ENCODE data around the gene SUGP2. TPM values are rescaled to one million over a fixed set of nuclear protein-coding genes. Genes with fewer than 3 reads are reported as not detected.

SUGP2 gene
- total and polyA plus RNA-seq, 2 experiments from 2014 or later, result 102 to 109 TPM

GRCh38 chr19:19043481-19043880 is 10.2 kb upstream of the SUGP2 start:
- ATAC-seq (no peak), DNase-seq (ENCODE audit: low spot score) (no peak)
- Mint-ChIP-seq H3K9me3 (peaks cover 8% of the 10 kb centered on the region; the same call in 2 of the 3 replicates), H3K4me1 (no peaks in the 10 kb centered on the region), H3K4me3 (no peak overlapping the region), H3K36me3 (ENCODE audit: low read depth) (peaks cover 55% of the 10 kb centered on the region), H3K27ac (no peak overlapping the region), H3K27me3 (ENCODE audit: insufficient read depth, low read depth, poor library complexity) (no peaks in the 10 kb centered on the region)
- no peak overlapping the region for H3K4me3 ChIP-seq
- peaks cover 45% of the 10 kb centered on the region for H4K20me1 ChIP-seq (replicated peaks; ENCODE audit: insufficient read depth)
- no peaks in the 10 kb centered on the region for H3K4me1 ChIP-seq (ENCODE audit: insufficient read depth)
- peaks cover 39% of the 10 kb centered on the region for H3K79me2 ChIP-seq (replicated peaks; ENCODE audit: insufficient read depth)
- peaks cover 19% of the 10 kb centered on the region for H3K36me3 ChIP-seq (ENCODE audit: insufficient read depth)
- H3F3A ChIP-seq (replicated peaks; ENCODE audit: low read depth), result no peaks in the 10 kb centered on the region
- no peaks in the 10 kb centered on the region for H3K9me2 ChIP-seq (ENCODE audit: insufficient read depth)
- no peaks in the 10 kb centered on the region for H3K27me3 ChIP-seq (ENCODE audit: insufficient read depth)
- H2AFZ ChIP-seq, result no peak overlapping the region
- TF ChIP-seq POLR2AphosphoS5 (IDR thresholded peaks at IDR 0.05; ENCODE audit: low read depth) (no peak), EZH2 (IDR thresholded peaks at IDR 0.05; ENCODE audit: low read depth, unreplicated experiment) (no peak), NANOG (IDR thresholded peaks at IDR 0.05; ENCODE audit: borderline replicate concordance) (no peak), ZNF331 (CRISPR knock-in tag; IDR thresholded peaks at IDR 0.05; ENCODE audit: low read depth) (no peak), JUNB (IDR thresholded peaks at IDR 0.05; ENCODE audit: unreplicated experiment) (no peak), ETS1 (IDR thresholded peaks at IDR 0.05) (no peak), STAT1 (IDR thresholded peaks at IDR 0.05; ENCODE audit: unreplicated experiment) (no peak), ZNF114 (CRISPR knock-in tag; IDR thresholded peaks at IDR 0.05) (no peak), CREB1 (CRISPR knock-in tag; IDR thresholded peaks at IDR 0.05; ENCODE audit: low read depth) (no peak), EZH2phosphoT487 (IDR thresholded peaks at IDR 0.05; ENCODE audit: unreplicated experiment) (no peak)
- TF ChIP-seq, protein P1, sequence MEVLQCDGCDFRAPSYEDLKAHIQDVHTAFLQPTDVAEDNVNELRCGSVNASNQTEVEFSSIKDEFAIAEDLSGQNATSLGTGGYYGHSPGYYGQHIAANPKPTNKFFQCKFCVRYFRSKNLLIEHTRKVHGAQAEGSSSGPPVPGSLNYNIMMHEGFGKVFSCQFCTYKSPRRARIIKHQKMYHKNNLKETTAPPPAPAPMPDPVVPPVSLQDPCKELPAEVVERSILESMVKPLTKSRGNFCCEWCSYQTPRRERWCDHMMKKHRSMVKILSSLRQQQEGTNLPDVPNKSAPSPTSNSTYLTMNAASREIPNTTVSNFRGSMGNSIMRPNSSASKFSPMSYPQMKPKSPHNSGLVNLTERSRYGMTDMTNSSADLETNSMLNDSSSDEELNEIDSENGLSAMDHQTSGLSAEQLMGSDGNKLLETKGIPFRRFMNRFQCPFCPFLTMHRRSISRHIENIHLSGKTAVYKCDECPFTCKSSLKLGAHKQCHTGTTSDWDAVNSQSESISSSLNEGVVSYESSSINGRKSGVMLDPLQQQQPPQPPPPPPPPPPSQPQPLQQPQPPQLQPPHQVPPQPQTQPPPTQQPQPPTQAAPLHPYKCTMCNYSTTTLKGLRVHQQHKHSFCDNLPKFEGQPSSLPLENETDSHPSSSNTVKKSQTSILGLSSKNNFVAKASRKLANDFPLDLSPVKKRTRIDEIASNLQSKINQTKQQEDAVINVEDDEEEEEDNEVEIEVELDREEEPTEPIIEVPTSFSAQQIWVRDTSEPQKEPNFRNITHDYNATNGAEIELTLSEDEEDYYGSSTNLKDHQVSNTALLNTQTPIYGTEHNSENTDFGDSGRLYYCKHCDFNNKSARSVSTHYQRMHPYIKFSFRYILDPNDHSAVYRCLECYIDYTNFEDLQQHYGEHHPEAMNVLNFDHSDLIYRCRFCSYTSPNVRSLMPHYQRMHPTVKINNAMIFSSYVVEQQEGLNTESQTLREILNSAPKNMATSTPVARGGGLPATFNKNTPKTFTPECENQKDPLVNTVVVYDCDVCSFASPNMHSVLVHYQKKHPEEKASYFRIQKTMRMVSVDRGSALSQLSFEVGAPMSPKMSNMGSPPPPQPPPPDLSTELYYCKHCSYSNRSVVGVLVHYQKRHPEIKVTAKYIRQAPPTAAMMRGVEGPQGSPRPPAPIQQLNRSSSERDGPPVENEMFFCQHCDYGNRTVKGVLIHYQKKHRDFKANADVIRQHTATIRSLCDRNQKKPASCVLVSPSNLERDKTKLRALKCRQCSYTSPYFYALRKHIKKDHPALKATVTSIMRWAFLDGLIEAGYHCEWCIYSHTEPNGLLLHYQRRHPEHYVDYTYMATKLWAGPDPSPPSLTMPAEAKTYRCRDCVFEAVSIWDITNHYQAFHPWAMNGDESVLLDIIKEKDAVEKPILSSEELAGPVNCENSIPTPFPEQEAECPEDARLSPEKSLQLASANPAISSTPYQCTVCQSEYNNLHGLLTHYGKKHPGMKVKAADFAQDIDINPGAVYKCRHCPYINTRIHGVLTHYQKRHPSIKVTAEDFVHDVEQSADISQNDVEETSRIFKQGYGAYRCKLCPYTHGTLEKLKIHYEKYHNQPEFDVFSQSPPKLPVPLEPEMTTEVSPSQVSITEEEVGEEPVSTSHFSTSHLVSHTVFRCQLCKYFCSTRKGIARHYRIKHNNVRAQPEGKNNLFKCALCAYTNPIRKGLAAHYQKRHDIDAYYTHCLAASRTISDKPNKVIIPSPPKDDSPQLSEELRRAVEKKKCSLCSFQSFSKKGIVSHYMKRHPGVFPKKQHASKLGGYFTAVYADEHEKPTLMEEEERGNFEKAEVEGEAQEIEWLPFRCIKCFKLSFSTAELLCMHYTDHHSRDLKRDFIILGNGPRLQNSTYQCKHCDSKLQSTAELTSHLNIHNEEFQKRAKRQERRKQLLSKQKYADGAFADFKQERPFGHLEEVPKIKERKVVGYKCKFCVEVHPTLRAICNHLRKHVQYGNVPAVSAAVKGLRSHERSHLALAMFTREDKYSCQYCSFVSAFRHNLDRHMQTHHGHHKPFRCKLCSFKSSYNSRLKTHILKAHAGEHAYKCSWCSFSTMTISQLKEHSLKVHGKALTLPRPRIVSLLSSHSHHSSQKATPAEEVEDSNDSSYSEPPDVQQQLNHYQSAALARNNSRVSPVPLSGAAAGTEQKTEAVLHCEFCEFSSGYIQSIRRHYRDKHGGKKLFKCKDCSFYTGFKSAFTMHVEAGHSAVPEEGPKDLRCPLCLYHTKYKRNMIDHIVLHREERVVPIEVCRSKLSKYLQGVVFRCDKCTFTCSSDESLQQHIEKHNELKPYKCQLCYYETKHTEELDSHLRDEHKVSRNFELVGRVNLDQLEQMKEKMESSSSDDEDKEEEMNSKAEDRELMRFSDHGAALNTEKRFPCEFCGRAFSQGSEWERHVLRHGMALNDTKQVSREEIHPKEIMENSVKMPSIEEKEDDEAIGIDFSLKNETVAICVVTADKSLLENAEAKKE (CRISPR knock-in tag; IDR thresholded peaks at IDR 0.05), result no peak
- TF ChIP-seq, protein P2, sequence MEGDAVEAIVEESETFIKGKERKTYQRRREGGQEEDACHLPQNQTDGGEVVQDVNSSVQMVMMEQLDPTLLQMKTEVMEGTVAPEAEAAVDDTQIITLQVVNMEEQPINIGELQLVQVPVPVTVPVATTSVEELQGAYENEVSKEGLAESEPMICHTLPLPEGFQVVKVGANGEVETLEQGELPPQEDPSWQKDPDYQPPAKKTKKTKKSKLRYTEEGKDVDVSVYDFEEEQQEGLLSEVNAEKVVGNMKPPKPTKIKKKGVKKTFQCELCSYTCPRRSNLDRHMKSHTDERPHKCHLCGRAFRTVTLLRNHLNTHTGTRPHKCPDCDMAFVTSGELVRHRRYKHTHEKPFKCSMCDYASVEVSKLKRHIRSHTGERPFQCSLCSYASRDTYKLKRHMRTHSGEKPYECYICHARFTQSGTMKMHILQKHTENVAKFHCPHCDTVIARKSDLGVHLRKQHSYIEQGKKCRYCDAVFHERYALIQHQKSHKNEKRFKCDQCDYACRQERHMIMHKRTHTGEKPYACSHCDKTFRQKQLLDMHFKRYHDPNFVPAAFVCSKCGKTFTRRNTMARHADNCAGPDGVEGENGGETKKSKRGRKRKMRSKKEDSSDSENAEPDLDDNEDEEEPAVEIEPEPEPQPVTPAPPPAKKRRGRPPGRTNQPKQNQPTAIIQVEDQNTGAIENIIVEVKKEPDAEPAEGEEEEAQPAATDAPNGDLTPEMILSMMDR (conservative IDR thresholded peaks at IDR 0.05; ENCODE audit: low read depth in 2 of 2), result no peak
- TF ChIP-seq, protein P3, sequence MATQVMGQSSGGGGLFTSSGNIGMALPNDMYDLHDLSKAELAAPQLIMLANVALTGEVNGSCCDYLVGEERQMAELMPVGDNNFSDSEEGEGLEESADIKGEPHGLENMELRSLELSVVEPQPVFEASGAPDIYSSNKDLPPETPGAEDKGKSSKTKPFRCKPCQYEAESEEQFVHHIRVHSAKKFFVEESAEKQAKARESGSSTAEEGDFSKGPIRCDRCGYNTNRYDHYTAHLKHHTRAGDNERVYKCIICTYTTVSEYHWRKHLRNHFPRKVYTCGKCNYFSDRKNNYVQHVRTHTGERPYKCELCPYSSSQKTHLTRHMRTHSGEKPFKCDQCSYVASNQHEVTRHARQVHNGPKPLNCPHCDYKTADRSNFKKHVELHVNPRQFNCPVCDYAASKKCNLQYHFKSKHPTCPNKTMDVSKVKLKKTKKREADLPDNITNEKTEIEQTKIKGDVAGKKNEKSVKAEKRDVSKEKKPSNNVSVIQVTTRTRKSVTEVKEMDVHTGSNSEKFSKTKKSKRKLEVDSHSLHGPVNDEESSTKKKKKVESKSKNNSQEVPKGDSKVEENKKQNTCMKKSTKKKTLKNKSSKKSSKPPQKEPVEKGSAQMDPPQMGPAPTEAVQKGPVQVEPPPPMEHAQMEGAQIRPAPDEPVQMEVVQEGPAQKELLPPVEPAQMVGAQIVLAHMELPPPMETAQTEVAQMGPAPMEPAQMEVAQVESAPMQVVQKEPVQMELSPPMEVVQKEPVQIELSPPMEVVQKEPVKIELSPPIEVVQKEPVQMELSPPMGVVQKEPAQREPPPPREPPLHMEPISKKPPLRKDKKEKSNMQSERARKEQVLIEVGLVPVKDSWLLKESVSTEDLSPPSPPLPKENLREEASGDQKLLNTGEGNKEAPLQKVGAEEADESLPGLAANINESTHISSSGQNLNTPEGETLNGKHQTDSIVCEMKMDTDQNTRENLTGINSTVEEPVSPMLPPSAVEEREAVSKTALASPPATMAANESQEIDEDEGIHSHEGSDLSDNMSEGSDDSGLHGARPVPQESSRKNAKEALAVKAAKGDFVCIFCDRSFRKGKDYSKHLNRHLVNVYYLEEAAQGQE (IDR thresholded peaks at IDR 0.05; ENCODE audit: unreplicated experiment), result no peak
- no peak overlapping the region for H3K4me2 ChIP-seq
- H3K27ac ChIP-seq (ENCODE audit: low read depth), result no peak overlapping the region

Data from GM23338 (cell line).